Globus pallidus (tissue), 1 donor: Measurements from ENCODE around the gene ABCA13.
"Not testable (repeated sequence)": the region's sequence is repeated elsewhere in the genome, so short reads cannot be mapped to it uniquely, and the experiment has no call there.

Experiments used
- DNase-seq: peaks from one replicate; pipeline ENCODE4 v3.0.0-alpha.2; 2015; ENCODE audit warnings: low spot score

ABCA13 gene

GRCh38 chr7:48173756-48174382 is 2.6 kb downstream of the ABCA13 start:
- no peak for DNase-seq

- DNase-seq, result no peak
These were observed 3.8 kb downstream of the ABCA13 start for GRCh38 chr7:48175019-48175418.

GRCh38 chr7:48176356-48176893 is 5.2 kb downstream of the ABCA13 start:
- no peak for DNase-seq

- no peak for DNase-seq
These were observed 6.0 kb downstream of the ABCA13 start for GRCh38 chr7:48177271-48177670.

- no peak for DNase-seq
These were observed 8.3 kb downstream of the ABCA13 start for GRCh38 chr7:48179496-48180030.

- no peak for DNase-seq
These were observed 9.7 kb downstream of the ABCA13 start for GRCh38 chr7:48180981-48181380.

GRCh38 chr7:48182718-48183369 is 11.6 kb downstream of the ABCA13 start:
- no peak for DNase-seq

GRCh38 chr7:48183370-48183743 is 12.1 kb downstream of the ABCA13 start:
- no peak for DNase-seq

GRCh38 chr7:48183965-48184364 is 12.7 kb downstream of the ABCA13 start:
- no peak for DNase-seq

- no peak for DNase-seq
These were observed 17.7 kb downstream of the ABCA13 start for GRCh38 chr7:48188776-48189520.

GRCh38 chr7:48192996-48193395 is 21.7 kb downstream of the ABCA13 start:
- DNase-seq, result no peak

- DNase-seq, result no peak
These were observed 22.2 kb downstream of the ABCA13 start for GRCh38 chr7:48193421-48193820.

GRCh38 chr7:48200946-48201589 is 29.8 kb downstream of the ABCA13 start:
- DNase-seq, result not testable (repeated sequence)

- DNase-seq, result not testable (repeated sequence)
These were observed 31.7 kb downstream of the ABCA13 start for GRCh38 chr7:48202916-48203315.

- DNase-seq, result no peak
These were observed 36.0 kb downstream of the ABCA13 start for GRCh38 chr7:48207155-48207675.

- no peak for DNase-seq
These were observed 37.8 kb downstream of the ABCA13 start for GRCh38 chr7:48209004-48209600.

GRCh38 chr7:48213226-48213625 is 42.0 kb downstream of the ABCA13 start:
- DNase-seq, result no peak

- DNase-seq, result no peak
These were observed 46.0 kb downstream of the ABCA13 start for GRCh38 chr7:48217266-48217665.

GRCh38 chr7:48217753-48218152 is 46.5 kb downstream of the ABCA13 start:
- no peak for DNase-seq

- DNase-seq, result no peak
These were observed 52.8 kb downstream of the ABCA13 start for GRCh38 chr7:48224042-48224441.

GRCh38 chr7:48225101-48225500 is 53.8 kb downstream of the ABCA13 start:
- no peak for DNase-seq

GRCh38 chr7:48237354-48237753 is 66.1 kb downstream of the ABCA13 start:
- DNase-seq, result no peak
